WTC11 (cell line): ENCODE measurements around the gene ADK.

Source experiments
- E2F1 ChIP-seq: sonication (generic); formaldehyde crosslinking; IDR thresholded peaks from 2 replicates; pipeline ENCODE4 v1.8.0; 2022; ENCODE audit warnings: mild to moderate bottlenecking, missing genetic modification reagents
- TF ChIP-seq, protein P1 (sequence below): fragments of 200-600 bp; IDR thresholded peaks from 2 replicates; pipeline ENCODE4 v1.8.0; 2022; ENCODE audit warnings: antibody characterized with exemption
- TF ChIP-seq, protein P2 (sequence below): sonication (generic); formaldehyde crosslinking; conservative IDR thresholded peaks from 2 replicates; pipeline ENCODE4 v1.8.1; 2022; ENCODE audit warnings: mild to moderate bottlenecking, missing genetic modification reagents

GRCh38 chr10:74690393-74690792, 539.4 kb downstream of the ADK start:
- TF ChIP-seq, protein P1, sequence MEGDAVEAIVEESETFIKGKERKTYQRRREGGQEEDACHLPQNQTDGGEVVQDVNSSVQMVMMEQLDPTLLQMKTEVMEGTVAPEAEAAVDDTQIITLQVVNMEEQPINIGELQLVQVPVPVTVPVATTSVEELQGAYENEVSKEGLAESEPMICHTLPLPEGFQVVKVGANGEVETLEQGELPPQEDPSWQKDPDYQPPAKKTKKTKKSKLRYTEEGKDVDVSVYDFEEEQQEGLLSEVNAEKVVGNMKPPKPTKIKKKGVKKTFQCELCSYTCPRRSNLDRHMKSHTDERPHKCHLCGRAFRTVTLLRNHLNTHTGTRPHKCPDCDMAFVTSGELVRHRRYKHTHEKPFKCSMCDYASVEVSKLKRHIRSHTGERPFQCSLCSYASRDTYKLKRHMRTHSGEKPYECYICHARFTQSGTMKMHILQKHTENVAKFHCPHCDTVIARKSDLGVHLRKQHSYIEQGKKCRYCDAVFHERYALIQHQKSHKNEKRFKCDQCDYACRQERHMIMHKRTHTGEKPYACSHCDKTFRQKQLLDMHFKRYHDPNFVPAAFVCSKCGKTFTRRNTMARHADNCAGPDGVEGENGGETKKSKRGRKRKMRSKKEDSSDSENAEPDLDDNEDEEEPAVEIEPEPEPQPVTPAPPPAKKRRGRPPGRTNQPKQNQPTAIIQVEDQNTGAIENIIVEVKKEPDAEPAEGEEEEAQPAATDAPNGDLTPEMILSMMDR = no peak
- TF ChIP-seq, protein P2, sequence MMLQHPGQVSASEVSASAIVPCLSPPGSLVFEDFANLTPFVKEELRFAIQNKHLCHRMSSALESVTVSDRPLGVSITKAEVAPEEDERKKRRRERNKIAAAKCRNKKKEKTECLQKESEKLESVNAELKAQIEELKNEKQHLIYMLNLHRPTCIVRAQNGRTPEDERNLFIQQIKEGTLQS (CRISPR knock-in tag) = no peak
- TF ChIP-seq E2F1 = no peak
